Endodermal cell (in vitro differentiated cells): Measurements from ENCODE around the gene HSPBP1. TPM values are rescaled to one million over a fixed set of nuclear protein-coding genes. Genes with fewer than 3 reads are reported as not detected.

Experiments
- DNase-seq: peaks from one replicate; pipeline ENCODE4 v3.0.0-alpha.2; 2017
- H3K27ac ChIP-seq: 2 replicates; pipeline ENCODE4 v1.5.1; 2013; ENCODE audit warnings: mild to moderate bottlenecking, low read depth, low read length, moderate library complexity
- H3K27me3 ChIP-seq: 2 replicates; pipeline ENCODE4 v1.6.1; 2013; ENCODE audit warnings: mild to moderate bottlenecking, low read length, moderate library complexity; ENCODE audit not compliant: insufficient read depth, control insufficient read depth, poor library complexity, severe bottlenecking
- H3K36me3 ChIP-seq: 2 replicates; pipeline ENCODE4 v1.7.0; 2013; ENCODE audit warnings: mild to moderate bottlenecking, low read length, moderate library complexity; ENCODE audit not compliant: control insufficient read depth, insufficient read depth
- H3K4me1 ChIP-seq: one replicate; pipeline ENCODE4 v1.7.0; 2013; ENCODE audit warnings: low read length; ENCODE audit not compliant: control insufficient read depth, insufficient read depth
- H3K4me3 ChIP-seq: 2 replicates; pipeline ENCODE4 v1.5.1; 2013; ENCODE audit warnings: mild to moderate bottlenecking, low read length, moderate library complexity
- H3K9ac ChIP-seq: 2 replicates; pipeline ENCODE4 v1.6.1; 2013; ENCODE audit warnings: mild to moderate bottlenecking, low read length, moderate library complexity; ENCODE audit not compliant: poor library complexity, severe bottlenecking; ENCODE audit errors: extremely low read depth
- H3K9me3 ChIP-seq: 2 replicates; pipeline ENCODE4 v1.6.1; 2013; ENCODE audit warnings: mild to moderate bottlenecking, low read length, moderate library complexity; ENCODE audit not compliant: control insufficient read depth
- H3K27ac Mint-ChIP-seq: 2 replicates; pipeline ENCODE4 v1.8.0; 2020; ENCODE audit warnings: mixed read lengths
- H3K27me3 Mint-ChIP-seq: 2 replicates; pipeline ENCODE4 v1.8.0; 2021; ENCODE audit warnings: mild to moderate bottlenecking, mixed read lengths; ENCODE audit not compliant: insufficient read depth
- H3K36me3 Mint-ChIP-seq: 2 replicates; pipeline ENCODE4 v1.8.0; 2020; ENCODE audit warnings: low read depth, mixed read lengths
- H3K4me1 Mint-ChIP-seq: 2 replicates; pipeline ENCODE4 v1.8.0; 2020; ENCODE audit warnings: mixed read lengths
- H3K4me3 Mint-ChIP-seq: 2 replicates; pipeline ENCODE4 v1.8.0; 2020; ENCODE audit warnings: mild to moderate bottlenecking, moderate library complexity, mixed read lengths
- H3K9me3 Mint-ChIP-seq: 2 replicates; pipeline ENCODE4 v1.8.0; 2020; ENCODE audit warnings: mild to moderate bottlenecking, mixed read lengths
- WGBS, 2 experiments: methylation state at CpG; one replicate each; pipeline versions ENCODE4 v1.1.5 to v1.1.7; 2013; ENCODE audit warnings: missing lambda C conversion rate in 2 of 2, mixed read lengths in 1 of 2; ENCODE audit not compliant: insufficient coverage in 1 of 2, insufficient read length in 1 of 2; 5-methylcytosine and 5-hydroxymethylcytosine counted together
- total RNA-seq, 2 donors: library from RNA; stranded (reverse); fragmentation: NEBNext Ultra II Directional in 1 of 2; extraction: Animal tissue kit (Norgen Biotek cat#: 25700) in 1 of 2; gene quantifications; 2 replicates in 1 of 2; 3 replicates in 1 of 2; pipeline ENCODE4 v1.2.1, GENCODE V29; 2021
- TF ChIP-seq, protein P1 (sequence below): fragments of 200-600 bp; sonication (generic); conservative IDR thresholded peaks from 2 replicates; pipeline ENCODE4 v1.5.0; 2021; ENCODE audit warnings: antibody characterized with exemption, mild to moderate bottlenecking

The HSPBP1 gene
- total RNA-seq, 2 donors from 2014 or later, result 43.7 to 48.5 TPM

DNA sequence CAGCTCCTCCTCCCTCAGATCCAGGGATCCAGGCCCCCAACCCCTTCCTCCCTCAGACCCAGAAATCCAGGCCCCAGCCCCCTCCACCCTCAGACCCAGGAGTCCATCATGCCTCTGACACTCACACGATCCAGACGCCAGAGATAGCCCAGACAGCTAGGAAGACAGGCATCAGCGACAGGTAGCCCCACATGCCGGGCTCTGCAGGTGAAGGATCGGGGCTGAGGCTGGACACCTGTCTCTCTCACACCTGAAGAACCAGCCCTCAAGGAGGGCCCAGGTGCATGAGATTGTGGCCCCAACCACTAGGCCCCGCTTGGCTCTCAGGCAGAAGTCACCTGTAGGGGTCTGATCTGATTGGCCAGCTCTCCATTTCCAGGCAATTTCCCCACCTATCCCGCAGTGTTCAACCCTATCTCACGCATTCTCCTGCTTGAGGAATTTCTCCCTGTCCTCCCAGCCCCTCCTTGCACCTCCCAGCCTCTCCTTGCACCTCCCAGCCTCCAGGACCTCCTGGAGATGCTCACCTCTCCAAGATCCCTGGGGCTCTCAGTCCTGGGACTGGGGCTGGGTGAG, 41.0 kb upstream of the HSPBP1 start:
- TF ChIP-seq, protein P1, sequence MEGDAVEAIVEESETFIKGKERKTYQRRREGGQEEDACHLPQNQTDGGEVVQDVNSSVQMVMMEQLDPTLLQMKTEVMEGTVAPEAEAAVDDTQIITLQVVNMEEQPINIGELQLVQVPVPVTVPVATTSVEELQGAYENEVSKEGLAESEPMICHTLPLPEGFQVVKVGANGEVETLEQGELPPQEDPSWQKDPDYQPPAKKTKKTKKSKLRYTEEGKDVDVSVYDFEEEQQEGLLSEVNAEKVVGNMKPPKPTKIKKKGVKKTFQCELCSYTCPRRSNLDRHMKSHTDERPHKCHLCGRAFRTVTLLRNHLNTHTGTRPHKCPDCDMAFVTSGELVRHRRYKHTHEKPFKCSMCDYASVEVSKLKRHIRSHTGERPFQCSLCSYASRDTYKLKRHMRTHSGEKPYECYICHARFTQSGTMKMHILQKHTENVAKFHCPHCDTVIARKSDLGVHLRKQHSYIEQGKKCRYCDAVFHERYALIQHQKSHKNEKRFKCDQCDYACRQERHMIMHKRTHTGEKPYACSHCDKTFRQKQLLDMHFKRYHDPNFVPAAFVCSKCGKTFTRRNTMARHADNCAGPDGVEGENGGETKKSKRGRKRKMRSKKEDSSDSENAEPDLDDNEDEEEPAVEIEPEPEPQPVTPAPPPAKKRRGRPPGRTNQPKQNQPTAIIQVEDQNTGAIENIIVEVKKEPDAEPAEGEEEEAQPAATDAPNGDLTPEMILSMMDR, result no peak
- H3K27me3 Mint-ChIP-seq, result no peaks in the 10 kb centered on the region
- peak overlapping the region; percentile 17 for H3K27ac Mint-ChIP-seq
- Histone ChIP-seq H3K36me3 (no peaks in the 10 kb centered on the region), H3K27ac (no peak overlapping the region), H3K4me3 (no peak overlapping the region), H3K27me3 (no peaks in the 10 kb centered on the region), H3K9ac (no peak overlapping the region), H3K9me3 (no peaks in the 10 kb centered on the region), H3K4me1 (peaks cover 8% of the 10 kb centered on the region)
- 92 to 100% methylated on average over 4 to 8 of the region's 8 CpGs for WGBS, 2 experiments
- no peaks in the 10 kb centered on the region for H3K36me3 Mint-ChIP-seq
- peaks cover 24% of the 10 kb centered on the region for H3K4me1 Mint-ChIP-seq
- no peaks in the 10 kb centered on the region for H3K9me3 Mint-ChIP-seq
- no peak overlapping the region for H3K4me3 Mint-ChIP-seq
- DNase-seq, result no peak

DNA sequence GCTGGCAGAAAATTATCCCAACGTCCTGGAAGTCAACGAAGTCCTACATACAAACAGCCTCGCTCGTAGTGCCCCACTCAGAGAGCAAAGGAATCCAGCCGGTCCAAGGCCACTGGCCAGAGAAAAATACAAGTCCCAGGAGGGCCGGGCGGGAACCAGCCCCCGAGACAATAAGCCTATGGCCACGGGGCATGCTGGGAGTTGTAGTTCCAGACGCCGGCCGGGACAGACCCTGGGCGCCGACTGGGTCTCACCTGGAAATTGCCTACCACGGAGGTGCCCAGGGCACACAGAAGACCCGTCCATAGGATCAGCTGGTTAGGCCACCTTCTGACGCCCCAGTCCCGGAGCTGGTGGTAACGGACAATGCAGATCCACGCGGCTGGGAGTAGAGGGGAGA, 39.9 kb upstream of the HSPBP1 start:
- TF ChIP-seq, protein P1, result no peak
- WGBS, 2 experiments, result 20% methylated on average over 15 to 21 of the region's 21 CpGs

DNA sequence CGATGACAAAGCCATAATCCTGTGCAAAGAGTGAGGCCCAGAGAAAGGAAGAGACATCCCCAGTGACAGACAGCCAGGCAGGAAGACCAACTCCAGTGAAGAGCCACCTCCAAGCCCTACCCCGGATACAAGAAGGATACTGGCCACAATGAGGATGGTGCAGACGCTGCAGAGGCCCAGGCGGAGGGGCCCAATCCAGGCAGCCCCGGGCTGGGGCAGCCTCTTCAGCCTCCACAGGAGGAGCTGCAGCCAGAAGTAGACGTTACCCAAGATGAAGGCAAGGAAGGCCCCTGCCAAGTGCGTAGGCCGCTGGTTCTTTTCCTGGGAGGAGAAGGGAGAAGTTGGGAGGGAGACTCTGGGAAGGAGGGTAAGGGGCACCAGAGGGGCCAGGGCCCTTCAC, 36.7 kb upstream of the HSPBP1 start:
- no peak overlapping the region for H3K4me3 ChIP-seq
- 86 to 89% methylated on average over 8 of the region's 8 CpGs for WGBS, 2 experiments

More for the DNA sequence above, 39.9 kb upstream of the HSPBP1 start:
- Histone ChIP-seq H3K4me3 (no peak overlapping the region), H3K9me3 (no peaks in the 10 kb centered on the region), H3K9ac (no peak overlapping the region), H3K27me3 (no peaks in the 10 kb centered on the region), H3K4me1 (peaks cover 8% of the 10 kb centered on the region), H3K36me3 (no peaks in the 10 kb centered on the region), H3K27ac (no peak overlapping the region)
- no peaks in the 10 kb centered on the region for H3K27me3 Mint-ChIP-seq
- peak; percentile 95 for DNase-seq
- H3K27ac Mint-ChIP-seq, result peak overlapping the region; percentile 83
- peak overlapping the region; percentile 55 for H3K4me3 Mint-ChIP-seq
- H3K9me3 Mint-ChIP-seq, result no peaks in the 10 kb centered on the region
- H3K36me3 Mint-ChIP-seq, result no peaks in the 10 kb centered on the region
- H3K4me1 Mint-ChIP-seq, result peaks cover 24% of the 10 kb centered on the region

More for the DNA sequence above, 36.7 kb upstream of the HSPBP1 start:
- H3K9ac ChIP-seq, result no peak overlapping the region
- peaks cover 3% of the 10 kb centered on the region for H3K4me1 ChIP-seq
- TF ChIP-seq, protein P1, result no peak
- H3K27ac ChIP-seq, result no peak overlapping the region
- no peaks in the 10 kb centered on the region for H3K36me3 ChIP-seq
- Mint-ChIP-seq H3K4me1 (peaks cover 11% of the 10 kb centered on the region), H3K27me3 (no peaks in the 10 kb centered on the region), H3K4me3 (no peak overlapping the region), H3K36me3 (peaks cover 6% of the 10 kb centered on the region), H3K9me3 (no peaks in the 10 kb centered on the region), H3K27ac (no peak overlapping the region)
- H3K9me3 ChIP-seq, result no peaks in the 10 kb centered on the region
- no peaks in the 10 kb centered on the region for H3K27me3 ChIP-seq
- no peak for DNase-seq
